GM12878 (cell line): ENCODE measurements around the gene ENOX2. TPM values are rescaled to one million over a fixed set of nuclear protein-coding genes. Genes with fewer than 3 reads are reported as not detected.

ENCODE experiments used
- ATAC-seq: fragments of 200-7000 bp; cut with Tn5 transposase; 3 replicates; pipeline ENCODE4 v1.9.1; 2020; ENCODE audit warnings: mild to moderate bottlenecking, moderate library complexity
- BruUV-seq: library from RNA; stranded (reverse); fragments of 400-500 nt; replicated peaks from 2 replicates; lab custom pipeline; 2021; lab: Mats Ljungman, UMichigan
- CTCF ChIA-PET: fragments of 300-600 bp; sonication (Branson Sonifier 250); formaldehyde crosslinking; extraction: SDS; loops from one replicate; lab custom pipeline; 2021; ENCODE audit warnings: inconsistent platforms; lab: Yijun Ruan, JAX
- POLR2A ChIA-PET: fragments of 350-600 bp; formaldehyde crosslinking; extraction: SDS; loops from one replicate; lab custom pipeline; 2021; ENCODE audit warnings: inconsistent platforms; lab: Charles Lee
- RAD21 ChIA-PET: fragments of 300-600 bp; sonication (Branson Sonifier 250); formaldehyde crosslinking; loops from one replicate; lab custom pipeline; 2023; ENCODE audit warnings: antibody characterized with exemption; ENCODE audit not compliant: unreplicated experiment; lab: Charles Lee
- SMC1A ChIA-PET: fragments of 300-600 bp; sonication (Branson Sonifier 250); formaldehyde crosslinking; loops from one replicate; lab custom pipeline; 2023; ENCODE audit not compliant: unreplicated experiment, uncharacterized antibody; lab: Charles Lee
- DNase-seq: peaks from one replicate; pipeline ENCODE4 v3.0.0-alpha.2; 2011; ENCODE audit warnings: low read depth, low spot score
- FAIRE-seq: peaks from 3 replicates; lab custom pipeline; 2011; peaks lifted over from hg19 to GRCh38; lab: Jason Lieb, UNC
- H2AFZ ChIP-seq: 2 replicates; pipeline ENCODE4 v1.6.0; 2011; ENCODE audit warnings: low read depth, low read length, control low read depth; ENCODE audit not compliant: control insufficient read depth
- H3K27ac ChIP-seq: 2 replicates; pipeline ENCODE4 v1.5.1; 2011; ENCODE audit warnings: control low read depth; ENCODE audit not compliant: control insufficient read depth, insufficient read depth
- H3K27me3 ChIP-seq, 2 experiments: replicated peaks in 1 of 2; 2 replicates each; pipeline versions ENCODE4 v1.6.0 to v1.6.1; 2011; ENCODE audit warnings: low read length in 1 of 2; ENCODE audit not compliant: control insufficient read depth in 2 of 2, insufficient read depth in 2 of 2
- H3K36me3 ChIP-seq, 2 experiments: 2 replicates each; pipeline ENCODE4 v1.5.1; 2011; ENCODE audit warnings: low read length in 1 of 2; ENCODE audit not compliant: control insufficient read depth in 2 of 2, insufficient read depth in 2 of 2
- H3K4me1 ChIP-seq: 2 replicates; pipeline ENCODE4 v1.6.1; 2011; ENCODE audit warnings: mild to moderate bottlenecking, low read length, moderate library complexity, mixed read lengths; ENCODE audit not compliant: control insufficient read depth, insufficient read depth
- H3K4me2 ChIP-seq: 2 replicates; pipeline ENCODE4 v1.6.0; 2011; ENCODE audit warnings: control low read depth; ENCODE audit not compliant: control insufficient read depth, insufficient read depth
- H3K4me3 ChIP-seq: fragments of 200-600 bp; sonication (generic); 2 replicates; pipeline ENCODE4 v1.5.1; 2016
- H3K79me2 ChIP-seq: 2 replicates; pipeline ENCODE4 v1.6.0; 2011; ENCODE audit warnings: low read length; ENCODE audit not compliant: control insufficient read depth, insufficient read depth
- H3K9ac ChIP-seq: 2 replicates; pipeline ENCODE4 v1.8.0; 2011; ENCODE audit warnings: low read length, control low read depth, mixed read lengths; ENCODE audit not compliant: control insufficient read depth, insufficient read depth
- H3K9me3 ChIP-seq: replicated peaks from 3 replicates; pipeline ENCODE4 v1.5.1; 2011; ENCODE audit warnings: mild to moderate bottlenecking, low read length; ENCODE audit not compliant: control insufficient read depth, insufficient read depth
- H4K20me1 ChIP-seq: 2 replicates; pipeline ENCODE4 v1.6.0; 2011; ENCODE audit not compliant: control insufficient read depth, insufficient read depth
- CHD2 ChIP-seq: IDR thresholded peaks from 2 replicates; pipeline ENCODE4 v1.6.1; 2011; ENCODE audit warnings: low read depth, low read length, improper control_type of control experiment, borderline replicate concordance
- IRF4 ChIP-seq: IDR thresholded peaks from 2 replicates; pipeline ENCODE4 v1.6.1; 2011; ENCODE audit warnings: low read depth, low read length
- MTA2 ChIP-seq: fragments of 450-650 bp; IDR thresholded peaks from 2 replicates; pipeline ENCODE4 v1.6.1; 2016; ENCODE audit warnings: low read depth, mild to moderate bottlenecking, moderate library complexity
- MYC ChIP-seq: IDR thresholded peaks from 2 replicates; pipeline ENCODE4 v1.6.1; 2011; ENCODE audit warnings: mild to moderate bottlenecking, low read length, moderate library complexity, inconsistent platforms; ENCODE audit not compliant: insufficient read depth, insufficient replicate concordance, insufficient read length, severe bottlenecking
- POLR2A ChIP-seq: IDR thresholded peaks from 2 replicates; pipeline ENCODE4 v1.6.1; 2011; ENCODE audit warnings: low read depth, mild to moderate bottlenecking, low read length
- ZNF24 ChIP-seq: fragments of 450-650 bp; IDR thresholded peaks from 2 replicates; pipeline ENCODE4 v1.6.1; 2017; ENCODE audit warnings: antibody characterized with exemption, mild to moderate bottlenecking
- ZNF274 ChIP-seq: IDR thresholded peaks from one replicate; pipeline ENCODE4 v1.8.0; 2011; ENCODE audit not compliant: insufficient read length, insufficient read depth
- WGBS: methylation state at CpG from one replicate; pipeline ENCODE4 v1.1.6; 2016; ENCODE audit warnings: low lambda C conversion rate; ENCODE audit not compliant: insufficient replicate concordance, insufficient coverage; ENCODE audit errors: missing lambda C conversion rate; 5-methylcytosine and 5-hydroxymethylcytosine counted together
- in situ Hi-C: fragments of 300-500 bp; cut with MboI; formaldehyde crosslinking; loops from 9 replicates; pipeline ENCODE4 v1.14.3; 2018; ENCODE audit warnings: mixed read lengths
- intact Hi-C: fragments of 100-400 bp; cut with micrococcal nuclease; formaldehyde crosslinking; loops from one replicate; pipeline ENCODE4 v1.14.2; 2022; ENCODE audit not compliant: unreplicated experiment
- polyA plus RNA-seq, 11 experiments: library from polyadenylated mRNA; depleted of rRNA in 4 of 11; unstranded in 6 of 11; stranded (reverse) in 5 of 11; fragments of >200 nt; fragmentation: Nextera tagmentation in 4 of 11; fragmentation: Illumina TruSeq in 1 of 11; extraction: Ambion mirVana in 4 of 11; extraction: Trizol in 1 of 11; gene quantifications; 1 replicate in 1 of 11; 2 replicates in 10 of 11; pipeline versions ENCODE4 v1.2.1 to v1.2.3, GENCODE V29; 2011 to 2016; ENCODE audit warnings: inconsistent platforms in 2 of 11, missing spikeins in 2 of 11, low read depth in 1 of 11
- total RNA-seq, 4 experiments: library from RNA; depleted of rRNA in 3 of 4; stranded (reverse); fragments of >200 nt in 3 of 4; fragmentation: Illumina TruSeq in 1 of 4; extraction: Trizol in 1 of 4; gene quantifications; 2 replicates each; pipeline versions ENCODE4 v1.2.1 to v1.2.3, GENCODE V29; 2013 to 2021
- TF ChIP-seq, protein P1 (sequence below): fragments of 450-650 bp; conservative IDR thresholded peaks from 2 replicates; pipeline ENCODE4 v1.6.1; 2017; ENCODE audit warnings: mild to moderate bottlenecking, moderate library complexity

The ENOX2 gene
- total and polyA plus RNA-seq, 10 of the 15 experiments (the other 5 are each of a cell fraction or from before 2014, with no cell fraction given): 3.2 to 13.0 (median 7.7) TPM

DNA sequence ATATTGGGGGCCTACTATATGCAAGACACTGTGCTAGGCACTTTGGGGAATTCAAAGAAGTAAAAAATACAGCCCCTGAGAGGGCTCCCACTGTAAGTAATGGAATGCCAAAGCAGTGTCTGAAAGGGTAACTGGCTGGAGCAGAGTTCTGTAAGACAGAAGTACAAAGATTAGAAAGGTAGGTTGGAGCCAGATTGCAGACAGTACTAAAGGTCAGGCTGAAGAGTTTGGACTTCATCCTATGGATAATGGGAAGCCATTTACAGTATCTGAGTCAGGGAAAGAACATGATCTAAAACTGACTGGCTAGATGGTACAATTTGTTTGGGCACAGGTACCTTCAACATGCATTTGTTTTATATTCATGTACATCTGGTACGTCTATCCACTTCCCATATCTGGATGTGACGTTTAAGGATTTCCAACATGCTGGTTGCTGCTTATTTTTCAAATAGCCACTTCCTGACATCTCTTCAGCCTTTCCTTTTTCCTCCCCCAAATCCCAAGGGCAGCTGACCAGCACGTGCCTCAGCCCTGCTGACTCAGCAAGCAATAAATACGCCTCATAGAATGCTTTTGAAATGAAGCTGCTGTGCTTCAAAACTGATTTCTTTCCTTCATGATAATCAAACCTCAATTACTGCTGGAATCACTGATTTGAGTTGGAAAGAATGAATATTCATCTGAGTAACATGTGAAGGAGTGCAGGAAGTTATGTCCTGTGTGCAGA, 9.5 kb downstream of the ENOX2 start:
- no peak for DNase-seq
- Histone ChIP-seq H3K4me1 (no peaks in the 10 kb centered on the region), H4K20me1 (no peaks in the 10 kb centered on the region), H3K27ac (no peak overlapping the region), H2AFZ (no peak overlapping the region), H3K4me3 (no peak overlapping the region), H3K4me2 (no peak overlapping the region), H3K27me3 (no peaks in the 10 kb centered on the region), H3K9ac (no peak overlapping the region), H3K36me3 (no peaks in the 10 kb centered on the region; a peak in 1 of 4 replicates), H3K79me2 (no peaks in the 10 kb centered on the region), H3K9me3 (no peaks in the 10 kb centered on the region)
- ATAC-seq: no peak
- POLR2A ChIA-PET: no interaction called here
- SMC1A ChIA-PET: no interaction called here
- no peak for TF ChIP-seq POLR2A
- TF ChIP-seq MTA2: no peak
- TF ChIP-seq MYC: no peak
- no peak for TF ChIP-seq IRF4
- TF ChIP-seq ZNF274: no peak
- TF ChIP-seq CHD2: no peak
- TF ChIP-seq, protein P1, sequence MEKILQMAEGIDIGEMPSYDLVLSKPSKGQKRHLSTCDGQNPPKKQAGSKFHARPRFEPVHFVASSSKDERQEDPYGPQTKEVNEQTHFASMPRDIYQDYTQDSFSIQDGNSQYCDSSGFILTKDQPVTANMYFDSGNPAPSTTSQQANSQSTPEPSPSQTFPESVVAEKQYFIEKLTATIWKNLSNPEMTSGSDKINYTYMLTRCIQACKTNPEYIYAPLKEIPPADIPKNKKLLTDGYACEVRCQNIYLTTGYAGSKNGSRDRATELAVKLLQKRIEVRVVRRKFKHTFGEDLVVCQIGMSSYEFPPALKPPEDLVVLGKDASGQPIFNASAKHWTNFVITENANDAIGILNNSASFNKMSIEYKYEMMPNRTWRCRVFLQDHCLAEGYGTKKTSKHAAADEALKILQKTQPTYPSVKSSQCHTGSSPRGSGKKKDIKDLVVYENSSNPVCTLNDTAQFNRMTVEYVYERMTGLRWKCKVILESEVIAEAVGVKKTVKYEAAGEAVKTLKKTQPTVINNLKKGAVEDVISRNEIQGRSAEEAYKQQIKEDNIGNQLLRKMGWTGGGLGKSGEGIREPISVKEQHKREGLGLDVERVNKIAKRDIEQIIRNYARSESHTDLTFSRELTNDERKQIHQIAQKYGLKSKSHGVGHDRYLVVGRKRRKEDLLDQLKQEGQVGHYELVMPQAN: no peak
- no peak for TF ChIP-seq ZNF24
- RAD21 ChIA-PET: no interaction called here
- BruUV-seq: no TSS peak
- WGBS: 52% methylated on average over 4 of the region's 4 CpGs
- in situ Hi-C loops (no loop called here), intact Hi-C loops (no loop called here)
- no peak for FAIRE-seq
- CTCF ChIA-PET: no interaction called here
